GM23338 (cell line): ENCODE results near the gene DST. TPM values are rescaled to one million over a fixed set of nuclear protein-coding genes. Genes with fewer than 3 reads are reported as not detected.

Experiments used
- ATAC-seq: fragments of 200-7000 bp; cut with Tn5 transposase; 3 replicates; pipeline ENCODE4 v1.9.1; 2020
- DNase-seq: peaks from one replicate; pipeline ENCODE4 v3.0.0-alpha.2; 2015; ENCODE audit warnings: low spot score
- H2AFZ ChIP-seq: fragments of 200-600 bp; sonication (generic); 2 replicates; pipeline ENCODE4 v1.8.0; 2016; ENCODE audit warnings: antibody characterized with exemption, mild to moderate bottlenecking, moderate library complexity
- H3F3A ChIP-seq: fragments of 200-600 bp; sonication (generic); replicated peaks from 2 replicates; pipeline ENCODE4 v1.8.0; 2017; ENCODE audit warnings: antibody characterized with exemption, mixed run types, low read depth
- H3K27ac ChIP-seq: fragments of 200-600 bp; sonication (generic); 2 replicates; pipeline ENCODE4 v1.6.1; 2016; ENCODE audit warnings: low read depth
- H3K27me3 ChIP-seq: fragments of 200-600 bp; sonication (generic); 2 replicates; pipeline ENCODE4 v1.8.0; 2016; ENCODE audit warnings: mild to moderate bottlenecking, mixed run types, moderate library complexity; ENCODE audit not compliant: insufficient read depth
- H3K36me3 ChIP-seq: fragments of 200-600 bp; sonication (generic); 2 replicates; pipeline ENCODE4 v1.8.0; 2016; ENCODE audit warnings: mild to moderate bottlenecking; ENCODE audit not compliant: insufficient read depth
- H3K4me1 ChIP-seq: fragments of 200-600 bp; sonication (generic); 2 replicates; pipeline ENCODE4 v1.8.0; 2016; ENCODE audit warnings: mild to moderate bottlenecking, moderate library complexity; ENCODE audit not compliant: insufficient read depth
- H3K4me2 ChIP-seq: fragments of 200-600 bp; sonication (generic); 2 replicates; pipeline ENCODE4 v1.7.1; 2017; ENCODE audit warnings: mixed run types
- H3K4me3 ChIP-seq: fragments of 200-600 bp; sonication (generic); 2 replicates; pipeline ENCODE4 v1.6.1; 2016; ENCODE audit warnings: mixed run types
- H3K79me2 ChIP-seq: fragments of 200-600 bp; sonication (generic); replicated peaks from 2 replicates; pipeline ENCODE4 v1.8.0; 2017; ENCODE audit warnings: mild to moderate bottlenecking; ENCODE audit not compliant: insufficient read depth
- H3K9me2 ChIP-seq: fragments of 200-600 bp; sonication (generic); 2 replicates; pipeline ENCODE4 v1.8.0; 2017; ENCODE audit not compliant: insufficient read depth
- H4K20me1 ChIP-seq: fragments of 200-600 bp; sonication (generic); replicated peaks from 2 replicates; pipeline ENCODE4 v1.8.0; 2017; ENCODE audit warnings: mild to moderate bottlenecking; ENCODE audit not compliant: insufficient read depth
- H3K27ac Mint-ChIP-seq: 2 replicates; pipeline ENCODE4 v1.8.0; 2020; ENCODE audit warnings: inconsistent platforms, mild to moderate bottlenecking, moderate library complexity, mixed read lengths
- H3K27me3 Mint-ChIP-seq: 3 replicates; pipeline ENCODE4 v1.8.0; 2022; ENCODE audit warnings: low read depth, mild to moderate bottlenecking, moderate library complexity, mixed read lengths, inconsistent platforms; ENCODE audit not compliant: insufficient read depth, poor library complexity
- H3K36me3 Mint-ChIP-seq: 3 replicates; pipeline ENCODE4 v1.8.0; 2021; ENCODE audit warnings: low read depth, mild to moderate bottlenecking, inconsistent platforms, moderate library complexity, mixed read lengths
- H3K4me1 Mint-ChIP-seq: 3 replicates; pipeline ENCODE4 v1.8.0; 2020; ENCODE audit warnings: mild to moderate bottlenecking, inconsistent platforms, mixed read lengths
- H3K4me3 Mint-ChIP-seq: 3 replicates; pipeline ENCODE4 v1.8.0; 2021; ENCODE audit warnings: moderate library complexity, mild to moderate bottlenecking, inconsistent platforms, mixed read lengths
- H3K9me3 Mint-ChIP-seq: 3 replicates; pipeline ENCODE4 v1.8.0; 2020; ENCODE audit warnings: moderate library complexity, mild to moderate bottlenecking, inconsistent platforms, mixed read lengths
- CREB1 ChIP-seq: fragments of 250-450 bp; sonication (Bioruptor Pico); IDR thresholded peaks from 2 replicates; pipeline ENCODE4 v1.5.0; 2020; ENCODE audit warnings: low read depth, mild to moderate bottlenecking, moderate library complexity
- CTCF ChIP-seq, 2 experiments: fragments of 200-600 bp in 1 of 2; sonication (generic) in 1 of 2; conservative IDR thresholded peaks; 2 replicates each; pipeline versions ENCODE4 v1.5.1 to v1.6.1; 2016 to 2017; ENCODE audit warnings: antibody characterized with exemption in 2 of 2, low read depth in 2 of 2, mild to moderate bottlenecking in 2 of 2, moderate library complexity in 1 of 2
- EZH2 ChIP-seq: fragments of 200-600 bp; sonication (generic); IDR thresholded peaks from one replicate; pipeline ENCODE4 v1.8.0; 2017; ENCODE audit warnings: antibody characterized with exemption, mild to moderate bottlenecking, low read depth; ENCODE audit not compliant: unreplicated experiment
- EZH2phosphoT487 ChIP-seq: fragments of 200-600 bp; sonication (generic); IDR thresholded peaks from one replicate; pipeline ENCODE4 v1.8.1; 2018; ENCODE audit warnings: antibody characterized with exemption; ENCODE audit not compliant: unreplicated experiment
- JUNB ChIP-seq: IDR thresholded peaks from one replicate; pipeline ENCODE4 v1.6.1; 2016; ENCODE audit warnings: antibody characterized with exemption; ENCODE audit not compliant: unreplicated experiment
- NANOG ChIP-seq: IDR thresholded peaks from 2 replicates; pipeline ENCODE4 v1.6.1; 2016; ENCODE audit warnings: antibody characterized with exemption, borderline replicate concordance
- POLR2AphosphoS5 ChIP-seq: IDR thresholded peaks from 2 replicates; pipeline ENCODE4 v1.6.1; 2016; ENCODE audit warnings: antibody characterized with exemption, low read depth
- REST ChIP-seq: IDR thresholded peaks from one replicate; pipeline ENCODE4 v1.6.1; 2018; ENCODE audit warnings: antibody characterized with exemption; ENCODE audit not compliant: unreplicated experiment
- STAT1 ChIP-seq: IDR thresholded peaks from one replicate; pipeline ENCODE4 v1.6.1; 2016; ENCODE audit warnings: antibody characterized with exemption; ENCODE audit not compliant: unreplicated experiment
- ZNF114 ChIP-seq: fragments of 250-450 bp; sonication (Bioruptor Pico); IDR thresholded peaks from 2 replicates; pipeline ENCODE4 v1.5.0; 2020; ENCODE audit warnings: mild to moderate bottlenecking, moderate library complexity
- ZNF331 ChIP-seq: fragments of 250-450 bp; sonication (Bioruptor Pico); IDR thresholded peaks from 2 replicates; pipeline ENCODE4 v1.5.0; 2020; ENCODE audit warnings: low read depth, mild to moderate bottlenecking, moderate library complexity
- polyA plus RNA-seq: library from polyadenylated mRNA; unstranded; fragments of >200 nt; fragmentation: Nextera tagmentation; extraction: Ambion mirVana; gene quantifications from 2 replicates; pipeline ENCODE4 v1.2.1, GENCODE V29; 2016
- total RNA-seq: library from RNA; depleted of rRNA; stranded (reverse); fragments of >200 nt; shearing (Covaris generic); gene quantifications from 2 replicates; pipeline ENCODE4 v1.2.3, GENCODE V29; 2014
- TF ChIP-seq, protein P1 (sequence below): fragments of 250-450 bp; sonication (Bioruptor Pico); IDR thresholded peaks from 2 replicates; pipeline ENCODE4 v1.5.0; 2020; ENCODE audit warnings: mild to moderate bottlenecking, moderate library complexity
- TF ChIP-seq, protein P2 (sequence below): IDR thresholded peaks from 2 replicates; pipeline ENCODE4 v1.6.1; 2016; ENCODE audit warnings: antibody characterized with exemption

Gene DST
- total and polyA plus RNA-seq, 2 experiments from 2014 or later = 88.7 to 188 TPM

GRCh38 chr6:56525974-56526789, 116.5 kb downstream of the DST start:
- H3K4me3 ChIP-seq = no peak overlapping the region
- peak overlapping the region; percentile 70; the same call in 1 of the 2 replicates for H3K27ac ChIP-seq
- H3K9me2 ChIP-seq = no peaks in the 10 kb centered on the region
- H3K36me3 ChIP-seq = no peaks in the 10 kb centered on the region
- Mint-ChIP-seq H3K36me3 (peaks cover 30% of the 10 kb centered on the region), H3K4me3 (no peak overlapping the region; the same call in 2 of the 3 replicates), H3K4me1 (peaks cover 56% of the 10 kb centered on the region), H3K27me3 (no peaks in the 10 kb centered on the region), H3K9me3 (no peaks in the 10 kb centered on the region), H3K27ac (peak overlapping the region; percentile 51; the same call in 1 of the 2 replicates)
- TF ChIP-seq STAT1 (no peak), NANOG (no peak), CREB1 (CRISPR knock-in tag) (no peak), ZNF331 (no peak), JUNB (no peak), EZH2phosphoT487 (no peak), ZNF114 (CRISPR knock-in tag) (no peak), CTCF (conservative IDR thresholded peaks at IDR 0.05; ENCODE audit: low read depth in 2 of 2) (no peak), REST (no peak), EZH2 (no peak), POLR2AphosphoS5 (no peak)
- TF ChIP-seq, protein P1, sequence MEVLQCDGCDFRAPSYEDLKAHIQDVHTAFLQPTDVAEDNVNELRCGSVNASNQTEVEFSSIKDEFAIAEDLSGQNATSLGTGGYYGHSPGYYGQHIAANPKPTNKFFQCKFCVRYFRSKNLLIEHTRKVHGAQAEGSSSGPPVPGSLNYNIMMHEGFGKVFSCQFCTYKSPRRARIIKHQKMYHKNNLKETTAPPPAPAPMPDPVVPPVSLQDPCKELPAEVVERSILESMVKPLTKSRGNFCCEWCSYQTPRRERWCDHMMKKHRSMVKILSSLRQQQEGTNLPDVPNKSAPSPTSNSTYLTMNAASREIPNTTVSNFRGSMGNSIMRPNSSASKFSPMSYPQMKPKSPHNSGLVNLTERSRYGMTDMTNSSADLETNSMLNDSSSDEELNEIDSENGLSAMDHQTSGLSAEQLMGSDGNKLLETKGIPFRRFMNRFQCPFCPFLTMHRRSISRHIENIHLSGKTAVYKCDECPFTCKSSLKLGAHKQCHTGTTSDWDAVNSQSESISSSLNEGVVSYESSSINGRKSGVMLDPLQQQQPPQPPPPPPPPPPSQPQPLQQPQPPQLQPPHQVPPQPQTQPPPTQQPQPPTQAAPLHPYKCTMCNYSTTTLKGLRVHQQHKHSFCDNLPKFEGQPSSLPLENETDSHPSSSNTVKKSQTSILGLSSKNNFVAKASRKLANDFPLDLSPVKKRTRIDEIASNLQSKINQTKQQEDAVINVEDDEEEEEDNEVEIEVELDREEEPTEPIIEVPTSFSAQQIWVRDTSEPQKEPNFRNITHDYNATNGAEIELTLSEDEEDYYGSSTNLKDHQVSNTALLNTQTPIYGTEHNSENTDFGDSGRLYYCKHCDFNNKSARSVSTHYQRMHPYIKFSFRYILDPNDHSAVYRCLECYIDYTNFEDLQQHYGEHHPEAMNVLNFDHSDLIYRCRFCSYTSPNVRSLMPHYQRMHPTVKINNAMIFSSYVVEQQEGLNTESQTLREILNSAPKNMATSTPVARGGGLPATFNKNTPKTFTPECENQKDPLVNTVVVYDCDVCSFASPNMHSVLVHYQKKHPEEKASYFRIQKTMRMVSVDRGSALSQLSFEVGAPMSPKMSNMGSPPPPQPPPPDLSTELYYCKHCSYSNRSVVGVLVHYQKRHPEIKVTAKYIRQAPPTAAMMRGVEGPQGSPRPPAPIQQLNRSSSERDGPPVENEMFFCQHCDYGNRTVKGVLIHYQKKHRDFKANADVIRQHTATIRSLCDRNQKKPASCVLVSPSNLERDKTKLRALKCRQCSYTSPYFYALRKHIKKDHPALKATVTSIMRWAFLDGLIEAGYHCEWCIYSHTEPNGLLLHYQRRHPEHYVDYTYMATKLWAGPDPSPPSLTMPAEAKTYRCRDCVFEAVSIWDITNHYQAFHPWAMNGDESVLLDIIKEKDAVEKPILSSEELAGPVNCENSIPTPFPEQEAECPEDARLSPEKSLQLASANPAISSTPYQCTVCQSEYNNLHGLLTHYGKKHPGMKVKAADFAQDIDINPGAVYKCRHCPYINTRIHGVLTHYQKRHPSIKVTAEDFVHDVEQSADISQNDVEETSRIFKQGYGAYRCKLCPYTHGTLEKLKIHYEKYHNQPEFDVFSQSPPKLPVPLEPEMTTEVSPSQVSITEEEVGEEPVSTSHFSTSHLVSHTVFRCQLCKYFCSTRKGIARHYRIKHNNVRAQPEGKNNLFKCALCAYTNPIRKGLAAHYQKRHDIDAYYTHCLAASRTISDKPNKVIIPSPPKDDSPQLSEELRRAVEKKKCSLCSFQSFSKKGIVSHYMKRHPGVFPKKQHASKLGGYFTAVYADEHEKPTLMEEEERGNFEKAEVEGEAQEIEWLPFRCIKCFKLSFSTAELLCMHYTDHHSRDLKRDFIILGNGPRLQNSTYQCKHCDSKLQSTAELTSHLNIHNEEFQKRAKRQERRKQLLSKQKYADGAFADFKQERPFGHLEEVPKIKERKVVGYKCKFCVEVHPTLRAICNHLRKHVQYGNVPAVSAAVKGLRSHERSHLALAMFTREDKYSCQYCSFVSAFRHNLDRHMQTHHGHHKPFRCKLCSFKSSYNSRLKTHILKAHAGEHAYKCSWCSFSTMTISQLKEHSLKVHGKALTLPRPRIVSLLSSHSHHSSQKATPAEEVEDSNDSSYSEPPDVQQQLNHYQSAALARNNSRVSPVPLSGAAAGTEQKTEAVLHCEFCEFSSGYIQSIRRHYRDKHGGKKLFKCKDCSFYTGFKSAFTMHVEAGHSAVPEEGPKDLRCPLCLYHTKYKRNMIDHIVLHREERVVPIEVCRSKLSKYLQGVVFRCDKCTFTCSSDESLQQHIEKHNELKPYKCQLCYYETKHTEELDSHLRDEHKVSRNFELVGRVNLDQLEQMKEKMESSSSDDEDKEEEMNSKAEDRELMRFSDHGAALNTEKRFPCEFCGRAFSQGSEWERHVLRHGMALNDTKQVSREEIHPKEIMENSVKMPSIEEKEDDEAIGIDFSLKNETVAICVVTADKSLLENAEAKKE = no peak
- TF ChIP-seq, protein P2, sequence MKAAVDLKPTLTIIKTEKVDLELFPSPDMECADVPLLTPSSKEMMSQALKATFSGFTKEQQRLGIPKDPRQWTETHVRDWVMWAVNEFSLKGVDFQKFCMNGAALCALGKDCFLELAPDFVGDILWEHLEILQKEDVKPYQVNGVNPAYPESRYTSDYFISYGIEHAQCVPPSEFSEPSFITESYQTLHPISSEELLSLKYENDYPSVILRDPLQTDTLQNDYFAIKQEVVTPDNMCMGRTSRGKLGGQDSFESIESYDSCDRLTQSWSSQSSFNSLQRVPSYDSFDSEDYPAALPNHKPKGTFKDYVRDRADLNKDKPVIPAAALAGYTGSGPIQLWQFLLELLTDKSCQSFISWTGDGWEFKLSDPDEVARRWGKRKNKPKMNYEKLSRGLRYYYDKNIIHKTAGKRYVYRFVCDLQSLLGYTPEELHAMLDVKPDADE = no peak
- H3K4me1 ChIP-seq = peaks cover 54% of the 10 kb centered on the region
- H3F3A ChIP-seq = no peaks in the 10 kb centered on the region
- DNase-seq (no peak), ATAC-seq (peak; percentile 38; the same call in 2 of the 3 replicates)
- H4K20me1 ChIP-seq = no peaks in the 10 kb centered on the region
- no peak overlapping the region for H2AFZ ChIP-seq
- 0 out of 2 replicates have a peak overlapping the region, but pooled peaks have one; percentile 2 for H3K4me2 ChIP-seq
- H3K27me3 ChIP-seq = no peaks in the 10 kb centered on the region
- H3K79me2 ChIP-seq = no peaks in the 10 kb centered on the region
